GM04504 (cell line): ENCODE results near the gene ZNF79.

Experiments used
- DNase-seq: peaks from one replicate; pipeline ENCODE4 v3.0.0-alpha.2; 2012; ENCODE audit warnings: low read depth

Gene ZNF79

GRCh38 chr9:127426756-127427155, 2.6 kb downstream of the ZNF79 start:
- no peak for DNase-seq

- no peak for DNase-seq
Observed at GRCh38 chr9:127428348-127428747, 4.2 kb downstream of the ZNF79 start.

GRCh38 chr9:127430415-127430814, 6.2 kb downstream of the ZNF79 start:
- DNase-seq = no peak

- DNase-seq = no peak
Observed at GRCh38 chr9:127437497-127438264, 13.5 kb downstream of the ZNF79 start.

GRCh38 chr9:127438394-127438793, 14.2 kb downstream of the ZNF79 start:
- DNase-seq = no peak

- no peak for DNase-seq
Observed at GRCh38 chr9:127444283-127444920, 20.2 kb downstream of the ZNF79 start.

GRCh38 chr9:127444921-127445850, 21.0 kb downstream of the ZNF79 start:
- DNase-seq = no peak

- DNase-seq = no peak
Observed at GRCh38 chr9:127445851-127446712, 21.9 kb downstream of the ZNF79 start.

- DNase-seq = no peak
Observed at GRCh38 chr9:127446713-127447415, 22.7 kb downstream of the ZNF79 start.

GRCh38 chr9:127447416-127448111, 23.4 kb downstream of the ZNF79 start:
- no peak for DNase-seq

GRCh38 chr9:127448112-127448805, 24.1 kb downstream of the ZNF79 start:
- no peak for DNase-seq

GRCh38 chr9:127449332-127449966, 25.3 kb downstream of the ZNF79 start:
- no peak for DNase-seq

GRCh38 chr9:127450243-127450760, 26.1 kb downstream of the ZNF79 start:
- DNase-seq = peak; percentile 40

GRCh38 chr9:127450830-127451607, 26.8 kb downstream of the ZNF79 start, which contains the start of the genes LRSAM1 and RPL12:
TSS of gene LRSAM1 (plus strand) at chr9:127451510. CDS start at chr9:127454528, 3,018 bp downstream.
TSS of gene RPL12 (minus strand) at chr9:127451406. CDS start at chr9:127451317, 89 bp downstream.
- DNase-seq = peak; percentile 88

GRCh38 chr9:127451608-127451857, 27.4 kb downstream of the ZNF79 start:
- no peak for DNase-seq

GRCh38 chr9:127451858-127452656, 27.9 kb downstream of the ZNF79 start:
- DNase-seq = no peak

GRCh38 chr9:127452691-127453090, 28.5 kb downstream of the ZNF79 start:
- DNase-seq = no peak
